Naive B cell (primary cell): ENCODE data around the gene SPATA24. TPM values are rescaled to one million over a fixed set of nuclear protein-coding genes. Genes with fewer than 3 reads are reported as not detected.
A peak's percentile ranks its signal among the peaks of the same experiment; 100 is the strongest.

Experiments used
- ATAC-seq, 2 donors: fragments of 150-1000 bp; cut with Tn5 transposase; 2 replicates each; pipeline ENCODE4 v1.10.0; 2021; ENCODE audit warnings: low read depth in 2 of 2, mild to moderate bottlenecking in 2 of 2, moderate library complexity in 2 of 2
- DNase-seq: peaks from one replicate; pipeline ENCODE4 v3.0.0; 2022
- H3K27ac Mint-ChIP-seq, 6 donors: one replicate each; pipeline ENCODE4 v1.8.0; 2020 to 2022; ENCODE audit warnings: mild to moderate bottlenecking in 6 of 6, mixed read lengths in 6 of 6, moderate library complexity in 5 of 6, inconsistent platforms in 2 of 6
- H3K27me3 Mint-ChIP-seq, 3 donors: one replicate each; pipeline ENCODE4 v1.8.0; 2021 to 2022; ENCODE audit warnings: mixed read lengths in 3 of 3, mild to moderate bottlenecking in 1 of 3
- H3K36me3 Mint-ChIP-seq, 2 donors: one replicate each; pipeline ENCODE4 v1.8.0; 2020 to 2022; ENCODE audit warnings: mixed read lengths in 2 of 2, inconsistent platforms in 1 of 2, mild to moderate bottlenecking in 1 of 2
- H3K4me1 Mint-ChIP-seq, 3 donors: one replicate each; pipeline ENCODE4 v1.8.0; 2020 to 2022; ENCODE audit warnings: mixed read lengths in 3 of 3, inconsistent platforms in 1 of 3, mild to moderate bottlenecking in 1 of 3, moderate library complexity in 1 of 3
- H3K4me3 Mint-ChIP-seq, 8 donors: one replicate each; pipeline ENCODE4 v1.8.0; 2020 to 2022; ENCODE audit warnings: mild to moderate bottlenecking in 8 of 8, mixed read lengths in 8 of 8, moderate library complexity in 8 of 8, inconsistent platforms in 2 of 8
- H3K9me3 Mint-ChIP-seq, 7 donors: one replicate each; pipeline ENCODE4 v1.8.0; 2020 to 2022; ENCODE audit warnings: mixed read lengths in 7 of 7, mild to moderate bottlenecking in 5 of 7, inconsistent platforms in 2 of 7, moderate library complexity in 1 of 7
- polyA plus RNA-seq, 6 donors: library from polyadenylated mRNA; unstranded; fragments of 300-500 nt; fragmentation: Illumina TruSeq; gene quantifications; one replicate each; pipeline ENCODE4 v1.2.3, GENCODE V29; 2021; ENCODE audit warnings: low read depth in 6 of 6

Gene SPATA24
- polyA plus RNA-seq, 6 donors from 2014 or later = 3.3 to 10.5 (median 5.5) TPM

DNA sequence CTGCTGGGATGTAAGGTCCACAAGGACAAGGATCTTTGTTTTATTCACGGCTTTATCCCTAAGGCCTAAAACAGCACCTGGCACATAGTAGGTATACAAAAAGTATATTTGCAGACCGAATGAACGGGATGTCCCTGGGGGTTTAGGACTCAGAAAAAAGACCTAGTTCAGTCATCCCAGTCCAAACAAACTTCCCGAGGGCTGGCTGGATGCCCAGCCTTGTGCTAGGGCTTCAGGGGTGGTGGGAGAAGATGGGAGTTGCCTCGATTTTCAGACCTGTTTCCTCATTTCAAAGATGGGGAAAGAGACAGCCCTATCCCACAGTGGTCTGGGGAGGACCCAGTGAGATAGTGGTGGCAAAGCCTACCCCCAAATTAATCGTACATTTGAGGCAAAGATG lies 6.0 kb downstream of the SPATA24 start:
- Mint-ChIP-seq H3K27ac (no peak overlapping the region), H3K36me3 (no peaks in the 10 kb centered on the region), H3K9me3 (no peaks in the 10 kb centered on the region), H3K4me1 (peaks cover 9 to 23% (median 14%) of the 10 kb centered on the region in 3 donors), H3K27me3 (no peaks in the 10 kb centered on the region), H3K4me3 (no peak overlapping the region)
- DNase-seq = no peak
- no peak for ATAC-seq

DNA sequence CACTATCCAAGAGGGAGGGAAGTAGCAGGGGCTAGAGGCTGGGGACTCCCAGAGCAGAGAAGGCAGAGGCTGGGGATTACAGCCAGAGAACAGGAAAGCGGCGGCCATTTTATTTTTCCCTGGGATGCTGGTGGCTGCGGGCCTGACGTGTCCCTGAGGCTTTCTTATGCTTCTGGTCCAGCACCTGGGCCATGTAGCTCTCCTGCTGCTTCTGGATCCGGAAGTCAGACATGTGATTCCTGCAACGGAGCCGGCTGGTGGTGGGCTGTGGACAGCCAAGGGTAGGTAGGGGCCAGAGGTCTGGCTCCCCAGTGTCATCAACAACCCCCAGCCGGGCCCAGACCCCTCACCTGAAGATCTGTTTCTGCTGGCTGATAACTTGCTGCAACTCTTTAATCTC lies 7.2 kb downstream of the SPATA24 start:
- H3K27me3 Mint-ChIP-seq = no peaks in the 10 kb centered on the region
- peak overlapping the region in 2 of 8 donors; percentile 12 to 30 for H3K4me3 Mint-ChIP-seq
- ATAC-seq = no peak
- peak overlapping the region in 3 of 6 donors; percentile 11 to 72 (median 52) for H3K27ac Mint-ChIP-seq
- peaks cover 8 to 23% (median 10%) of the 10 kb centered on the region in 3 donors for H3K4me1 Mint-ChIP-seq
- H3K36me3 Mint-ChIP-seq = no peaks in the 10 kb centered on the region
- H3K9me3 Mint-ChIP-seq = no peaks in the 10 kb centered on the region
- no peak for DNase-seq

GRCh38 chr5:139395844-139396640 lies 7.8 kb downstream of the SPATA24 start:
- Mint-ChIP-seq H3K36me3 (no peaks in the 10 kb centered on the region), H3K27ac (peak overlapping the region in 2 of 6 donors; percentile 26 to 54), H3K4me3 (peak overlapping the region in 7 of 8 donors; percentile 1 to 62 (median 22)), H3K4me1 (peaks cover 14 to 29% (median 17%) of the 10 kb centered on the region in 3 donors), H3K27me3 (no peaks in the 10 kb centered on the region), H3K9me3 (no peaks in the 10 kb centered on the region)
- DNase-seq (no peak), ATAC-seq (no peak)

GRCh38 chr5:139394654-139395566 lies 9.0 kb downstream of the SPATA24 start, which contains the start of gene PROB1:
Gene PROB1, minus strand, starts transcription at chr5:139395104. Its CDS starts 23 bp downstream, at chr5:139395081.
- no peak for DNase-seq
- ATAC-seq = no peak
- peak within 1 kb of the TSS in 7 of 8 donors; percentile 83 to 97 (median 97) for H3K4me3 Mint-ChIP-seq
- no peaks in the 10 kb centered on the region for H3K9me3 Mint-ChIP-seq
- no peaks in the 10 kb centered on the region for H3K36me3 Mint-ChIP-seq
- H3K27me3 Mint-ChIP-seq = no peaks in the 10 kb centered on the region
- peak within 1 kb of the TSS in 1 of 6 donors; percentile 54 for H3K27ac Mint-ChIP-seq
- H3K4me1 Mint-ChIP-seq = peaks cover 23 to 41% (median 28%) of the 10 kb centered on the region in 3 donors

- Mint-ChIP-seq H3K4me1 (peaks cover 31 to 48% (median 35%) of the 10 kb centered on the region in 3 donors), H3K36me3 (no peaks in the 10 kb centered on the region), H3K27ac (no peak overlapping the region), H3K9me3 (no peaks in the 10 kb centered on the region), H3K27me3 (no peaks in the 10 kb centered on the region), H3K4me3 (peak overlapping the region in 7 of 8 donors; percentile 83 to 97 (median 97))
- peak; percentile 76 for DNase-seq
- ATAC-seq = peak; percentile 9 to 16
Observed at GRCh38 chr5:139394123-139394653, 9.7 kb downstream of the SPATA24 start.

- ATAC-seq (no peak), DNase-seq (no peak)
- H3K9me3 Mint-ChIP-seq = no peaks in the 10 kb centered on the region
- peaks cover 32 to 54% (median 41%) of the 10 kb centered on the region in 3 donors for H3K4me1 Mint-ChIP-seq
- peak overlapping the region; percentile 83 to 97 (median 96) for H3K4me3 Mint-ChIP-seq
- H3K36me3 Mint-ChIP-seq = no peaks in the 10 kb centered on the region
- peak overlapping the region in 4 of 6 donors; percentile 66 to 96 (median 86) for H3K27ac Mint-ChIP-seq
- H3K27me3 Mint-ChIP-seq = no peaks in the 10 kb centered on the region
Observed at GRCh38 chr5:139393497-139394122, 10.3 kb downstream of the SPATA24 start.

- Mint-ChIP-seq H3K27me3 (no peaks in the 10 kb centered on the region), H3K4me1 (peaks cover 39 to 61% (median 48%) of the 10 kb centered on the region in 3 donors), H3K36me3 (no peaks in the 10 kb centered on the region), H3K27ac (peak overlapping the region in 5 of 6 donors; percentile 77 to 96 (median 90)), H3K4me3 (peak overlapping the region; percentile 83 to 97 (median 96)), H3K9me3 (no peaks in the 10 kb centered on the region)
- peak; percentile 69 to 71 for ATAC-seq
- peak; percentile 88 for DNase-seq
Observed at GRCh38 chr5:139392678-139393496, 11.0 kb downstream of the SPATA24 start.

- H3K4me1 Mint-ChIP-seq = peaks cover 41 to 67% (median 54%) of the 10 kb centered on the region in 3 donors
- DNase-seq (no peak), ATAC-seq (peak in 1 of 2 donors; percentile 21)
- H3K4me3 Mint-ChIP-seq = peak overlapping the region; percentile 83 to 97 (median 96)
- peak overlapping the region in 3 of 6 donors; percentile 90 to 94 (median 94) for H3K27ac Mint-ChIP-seq
- no peaks in the 10 kb centered on the region for H3K9me3 Mint-ChIP-seq
- no peaks in the 10 kb centered on the region for H3K27me3 Mint-ChIP-seq
- H3K36me3 Mint-ChIP-seq = no peaks in the 10 kb centered on the region
Observed at GRCh38 chr5:139392324-139392677, 11.6 kb downstream of the SPATA24 start.

- DNase-seq = peak; percentile 22
- H3K4me3 Mint-ChIP-seq = peak overlapping the region; percentile 83 to 97 (median 93)
- H3K4me1 Mint-ChIP-seq = peaks cover 46 to 67% (median 60%) of the 10 kb centered on the region in 3 donors
- ATAC-seq = peak; percentile 1
- H3K9me3 Mint-ChIP-seq = no peaks in the 10 kb centered on the region
- H3K27me3 Mint-ChIP-seq = no peaks in the 10 kb centered on the region
- no peaks in the 10 kb centered on the region for H3K36me3 Mint-ChIP-seq
- peak overlapping the region in 5 of 6 donors; percentile 73 to 98 (median 94) for H3K27ac Mint-ChIP-seq
Observed at GRCh38 chr5:139391570-139392323, 12.1 kb downstream of the SPATA24 start.

- Mint-ChIP-seq H3K27ac (peak overlapping the region; percentile 33 to 99 (median 94)), H3K9me3 (no peaks in the 10 kb centered on the region), H3K4me1 (peaks cover 53 to 75% (median 68%) of the 10 kb centered on the region in 3 donors), H3K27me3 (no peaks in the 10 kb centered on the region), H3K36me3 (no peaks in the 10 kb centered on the region), H3K4me3 (peak overlapping the region; percentile 61 to 97 (median 96))
- DNase-seq (no peak), ATAC-seq (no peak)
Observed at GRCh38 chr5:139390639-139391569, 13.0 kb downstream of the SPATA24 start.
